Stimulated activated CD8-positive, alpha-beta memory T cell treated with anti-CD3 and anti-CD28 coated beads, Interleukin-7, amount 100 ng/mL, for 24 hours (primary cell): ENCODE data around the gene RARB.

Experiments
- DNase-seq: peaks from one replicate; pipeline ENCODE4 v3.0.0-alpha.2; 2020; ENCODE audit warnings: low read depth

Gene RARB

GRCh38 chr3:25604107-25604805, 176.2 kb downstream of the RARB start:
- DNase-seq = no peak

- no peak for DNase-seq
Observed at GRCh38 chr3:25610167-25610566, 182.1 kb downstream of the RARB start.

GRCh38 chr3:25610779-25611178, 182.7 kb downstream of the RARB start:
- DNase-seq = no peak

- no peak for DNase-seq
Observed at GRCh38 chr3:25611193-25611592, 183.1 kb downstream of the RARB start.

- DNase-seq = no peak
Observed at GRCh38 chr3:25618028-25618427, 190.0 kb downstream of the RARB start.

GRCh38 chr3:25619382-25619781, 191.3 kb downstream of the RARB start:
- no peak for DNase-seq

- no peak for DNase-seq
Observed at GRCh38 chr3:25620493-25620892, 192.4 kb downstream of the RARB start.

- no peak for DNase-seq
Observed at GRCh38 chr3:25621087-25621486, 193.0 kb downstream of the RARB start.

- no peak for DNase-seq
Observed at GRCh38 chr3:25631989-25632388, 203.9 kb downstream of the RARB start.

GRCh38 chr3:25633919-25634318, 205.9 kb downstream of the RARB start:
- DNase-seq = no peak

- no peak for DNase-seq
Observed at GRCh38 chr3:25635038-25635437, 207.0 kb downstream of the RARB start.
